GM18873 (cell line): ENCODE measurements around the gene PAX7.

Experiments used
- ATAC-seq: cut with Tn5 transposase; IDR thresholded peaks from one replicate; pipeline ENCODE4 v1.9.1; 2021; ENCODE audit warnings: mild to moderate bottlenecking, moderate library complexity, moderate number of reproducible peaks; ENCODE audit not compliant: unreplicated experiment, low FRiP score

The PAX7 gene

GRCh38 chr1:18697541-18697940 lies 66.9 kb downstream of the PAX7 start:
- ATAC-seq, result no peak

GRCh38 chr1:18700530-18700929 lies 69.9 kb downstream of the PAX7 start:
- no peak for ATAC-seq

- no peak for ATAC-seq
These were observed 70.5 kb downstream of the PAX7 start for GRCh38 chr1:18701183-18701582.

GRCh38 chr1:18703041-18703621 lies 72.5 kb downstream of the PAX7 start:
- no peak for ATAC-seq

GRCh38 chr1:18705811-18706210 lies 75.2 kb downstream of the PAX7 start:
- no peak for ATAC-seq

- no peak for ATAC-seq
These were observed 77.1 kb downstream of the PAX7 start for GRCh38 chr1:18707696-18708257.

GRCh38 chr1:18710002-18710401 lies 79.4 kb downstream of the PAX7 start:
- no peak for ATAC-seq

GRCh38 chr1:18711003-18711402 lies 80.4 kb downstream of the PAX7 start:
- ATAC-seq, result no peak

- ATAC-seq, result no peak
These were observed 81.0 kb downstream of the PAX7 start for GRCh38 chr1:18711536-18712251.

- ATAC-seq, result no peak
These were observed 81.6 kb downstream of the PAX7 start for GRCh38 chr1:18712252-18712600.

- no peak for ATAC-seq
These were observed 83.9 kb downstream of the PAX7 start for GRCh38 chr1:18714404-18715175.

GRCh38 chr1:18716112-18716784 lies 85.6 kb downstream of the PAX7 start:
- ATAC-seq, result no peak

GRCh38 chr1:18716785-18717678 lies 86.4 kb downstream of the PAX7 start:
- ATAC-seq, result no peak

- no peak for ATAC-seq
These were observed 89.3 kb downstream of the PAX7 start for GRCh38 chr1:18719786-18720451.

- ATAC-seq, result no peak
These were observed 90.4 kb downstream of the PAX7 start for GRCh38 chr1:18721041-18721440.

GRCh38 chr1:18721776-18722175 lies 91.1 kb downstream of the PAX7 start:
- ATAC-seq, result no peak

- ATAC-seq, result no peak
These were observed 91.6 kb downstream of the PAX7 start for GRCh38 chr1:18722270-18722669.

GRCh38 chr1:18723206-18723605 lies 92.6 kb downstream of the PAX7 start:
- no peak for ATAC-seq

- no peak for ATAC-seq
These were observed 93.2 kb downstream of the PAX7 start for GRCh38 chr1:18723701-18724411.
